ENCODE data around the gene ENTPD7.
A peak's percentile ranks its signal among the peaks of the same experiment; 100 is the strongest.

ENTPD7 gene

DNA sequence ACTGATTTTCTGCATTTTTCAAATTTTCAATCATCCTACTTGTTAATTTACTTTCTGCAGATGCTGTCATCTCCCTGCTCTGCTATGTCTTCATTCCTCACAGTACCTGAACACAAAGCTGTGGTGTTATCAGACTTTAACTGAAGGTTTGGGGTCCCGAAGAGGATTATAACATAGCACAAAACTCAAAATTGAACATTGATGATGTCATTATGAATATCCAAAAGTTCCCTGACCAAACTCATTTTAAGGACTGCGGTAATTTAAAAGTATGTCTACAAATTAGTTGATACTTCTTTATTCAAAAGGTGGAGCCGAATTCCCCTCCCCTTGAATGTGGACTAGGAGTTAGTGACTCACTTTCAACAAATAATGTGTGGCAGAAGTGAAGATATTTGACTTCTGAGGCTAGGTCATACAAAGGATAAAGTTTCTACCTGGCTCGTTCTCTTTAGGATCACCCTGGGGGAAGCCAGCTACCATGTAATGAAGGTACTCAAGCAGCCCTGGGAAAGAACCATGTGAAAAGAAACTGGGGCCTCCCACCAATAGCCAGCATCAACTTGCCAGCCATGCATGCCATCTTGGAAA is 6.4 kb upstream of the ENTPD7 start:
- DNase-seq = no peak

GRCh38 chr10:99654390-99655175 is 4.7 kb upstream of the ENTPD7 start:
- no peak for DNase-seq

DNA sequence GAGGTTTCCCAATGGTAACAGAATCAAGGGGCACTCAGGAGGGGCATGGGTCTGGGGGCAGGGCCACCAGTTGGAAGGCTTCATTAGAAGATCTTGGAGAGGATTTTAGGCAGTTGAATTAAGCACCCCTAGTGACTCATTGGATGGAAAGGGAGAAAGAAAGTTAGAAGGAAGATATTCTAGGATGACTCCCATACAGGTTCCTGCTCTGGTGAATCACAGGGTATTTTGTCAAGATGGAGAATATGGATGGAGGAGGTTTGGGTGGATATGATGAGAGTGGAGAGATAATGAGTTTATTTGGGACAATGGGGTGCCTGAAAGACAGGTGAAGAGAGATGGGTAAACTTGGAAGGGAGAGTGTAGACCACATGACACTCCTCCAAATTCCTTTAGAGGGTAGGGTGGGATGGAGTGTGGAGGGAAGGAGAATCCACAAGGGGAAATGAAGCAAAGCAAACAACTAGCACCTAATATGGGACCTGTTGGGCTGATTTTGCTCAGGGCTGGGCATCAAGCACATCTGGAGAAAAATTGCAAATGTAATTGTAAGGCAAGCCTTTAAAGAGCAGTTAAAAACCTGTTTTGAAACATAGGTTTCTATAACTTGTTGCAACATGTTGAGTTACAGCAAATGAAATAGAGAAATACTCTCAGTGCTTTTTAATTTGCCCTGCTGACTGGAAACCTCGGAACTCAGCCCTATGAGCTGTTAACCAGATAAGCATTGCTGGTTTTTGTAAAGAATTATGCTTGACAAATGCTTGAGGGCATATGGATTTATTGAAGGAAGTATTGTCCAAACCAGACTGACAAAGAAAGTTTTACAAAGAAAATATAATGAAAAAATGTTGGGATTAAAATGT is 2.9 kb upstream of the ENTPD7 start:
- DNase-seq = peak; percentile 53

GRCh38 chr10:99658622-99659030 is 683 bp upstream of the ENTPD7 start:
- DNase-seq = no peak

DNA sequence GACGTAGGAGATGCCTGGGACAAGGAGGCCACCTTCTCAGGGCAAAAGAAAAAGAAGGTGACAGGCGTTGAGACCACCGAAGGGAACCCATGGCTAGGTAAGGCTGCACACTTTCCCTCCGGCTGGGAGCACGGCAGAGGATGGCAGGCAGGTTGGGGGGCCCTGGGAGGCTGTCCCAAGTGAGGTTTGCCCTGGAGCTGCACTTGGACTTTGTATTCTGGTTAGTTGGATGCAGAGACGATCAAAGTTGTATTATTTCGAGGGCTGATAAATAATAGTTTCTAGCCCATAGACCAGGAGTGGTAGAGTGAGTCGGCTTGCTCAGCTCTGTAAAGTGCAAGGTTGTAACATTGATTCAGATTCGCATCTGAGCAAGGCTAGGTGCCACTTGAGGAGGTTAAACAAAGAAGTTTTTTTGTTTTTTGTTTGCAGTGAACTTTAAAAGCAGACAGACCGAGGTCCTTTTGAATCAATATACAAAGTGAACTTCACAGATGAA is 608 bp downstream of the ENTPD7 start:
- no peak for DNase-seq

GRCh38 chr10:99660662-99661376 is 1.5 kb downstream of the ENTPD7 start:
- DNase-seq = no peak

DNA sequence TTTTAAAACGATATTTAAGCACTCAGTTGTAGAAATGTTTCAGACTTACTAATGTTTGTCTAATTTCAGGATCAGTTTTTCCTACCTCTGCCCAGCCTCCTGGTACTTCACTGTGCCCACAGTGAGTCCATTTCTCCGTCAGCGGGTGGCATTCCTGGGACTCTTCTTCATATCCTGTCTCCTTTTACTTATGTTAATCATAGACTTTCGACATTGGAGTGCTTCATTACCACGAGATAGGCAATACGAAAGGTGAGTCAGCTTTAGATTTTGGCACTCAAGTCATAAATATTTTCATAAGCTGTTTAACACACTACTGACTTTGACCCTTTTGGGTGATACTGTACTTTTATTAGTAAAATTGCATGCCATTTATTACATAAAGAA is 2.1 kb downstream of the ENTPD7 start:
- no peak for DNase-seq

- no peak for DNase-seq
Observed at GRCh38 chr10:99665304-99665703, 6.0 kb downstream of the ENTPD7 start.

- DNase-seq = no peak
Observed at GRCh38 chr10:99667108-99667751, 7.9 kb downstream of the ENTPD7 start.

DNA sequence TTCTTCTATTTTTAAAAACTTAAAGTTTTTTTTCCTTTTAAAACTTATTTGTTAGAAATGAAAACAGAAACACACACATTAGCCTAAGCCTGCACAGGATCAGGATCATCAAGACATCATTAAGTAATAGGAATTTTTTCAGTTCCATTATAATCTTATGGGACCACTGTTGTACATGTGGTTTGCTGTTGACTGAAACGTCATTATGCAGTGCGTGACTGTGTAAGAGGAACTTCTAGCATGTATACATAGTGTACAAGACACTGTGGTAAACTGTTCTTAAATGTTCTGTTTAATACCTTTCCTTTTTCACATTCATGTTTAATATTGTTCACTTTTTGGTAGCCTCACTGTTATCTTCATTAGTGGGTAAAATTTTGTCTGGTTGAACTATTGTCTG is 12.1 kb downstream of the ENTPD7 start:
- DNase-seq = no peak

GRCh38 chr10:99672884-99673283 is 13.6 kb downstream of the ENTPD7 start:
- no peak for DNase-seq

GRCh38 chr10:99673492-99673891 is 14.2 kb downstream of the ENTPD7 start:
- no peak for DNase-seq

DNA sequence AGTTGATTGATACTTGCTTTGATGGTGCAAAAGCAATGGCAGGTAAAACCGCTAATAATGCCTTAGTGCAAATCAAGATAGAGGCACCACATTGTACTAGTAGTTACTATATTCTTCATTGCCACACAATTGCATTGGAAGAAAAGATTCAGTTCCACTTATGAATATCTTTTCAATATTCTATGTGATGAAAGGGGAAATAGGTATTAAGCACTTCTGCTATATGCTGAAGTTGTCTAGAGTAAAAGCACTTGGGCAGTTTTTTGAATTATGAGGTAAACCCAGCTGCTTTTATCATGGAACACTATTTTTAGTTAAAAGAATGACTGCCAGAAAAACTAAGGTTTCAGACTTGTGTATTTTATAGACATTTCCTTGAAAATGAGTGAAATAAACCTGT is 15.5 kb downstream of the ENTPD7 start:
- no peak for DNase-seq

DNA sequence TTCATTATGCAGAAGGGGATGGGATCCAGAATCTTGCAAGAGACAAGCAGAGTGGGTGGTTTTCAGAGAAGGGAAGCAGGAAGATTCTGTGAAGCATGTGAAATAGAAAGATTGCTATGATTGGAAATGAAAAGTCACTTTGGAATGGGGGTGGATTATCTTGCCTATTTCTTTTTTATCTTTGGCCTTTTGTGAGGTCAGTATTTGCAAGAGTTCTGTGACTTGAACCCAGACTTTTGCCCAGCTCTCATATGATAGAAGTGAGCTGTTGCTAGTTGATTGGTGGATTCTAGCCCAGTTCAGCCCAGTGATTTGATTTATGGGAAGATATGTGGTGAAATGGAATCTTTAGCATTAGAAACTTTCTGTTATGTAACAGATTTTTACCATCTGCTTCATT is 17.1 kb downstream of the ENTPD7 start:
- no peak for DNase-seq

GRCh38 chr10:99676895-99677294 is 17.6 kb downstream of the ENTPD7 start:
- DNase-seq = no peak

DNA sequence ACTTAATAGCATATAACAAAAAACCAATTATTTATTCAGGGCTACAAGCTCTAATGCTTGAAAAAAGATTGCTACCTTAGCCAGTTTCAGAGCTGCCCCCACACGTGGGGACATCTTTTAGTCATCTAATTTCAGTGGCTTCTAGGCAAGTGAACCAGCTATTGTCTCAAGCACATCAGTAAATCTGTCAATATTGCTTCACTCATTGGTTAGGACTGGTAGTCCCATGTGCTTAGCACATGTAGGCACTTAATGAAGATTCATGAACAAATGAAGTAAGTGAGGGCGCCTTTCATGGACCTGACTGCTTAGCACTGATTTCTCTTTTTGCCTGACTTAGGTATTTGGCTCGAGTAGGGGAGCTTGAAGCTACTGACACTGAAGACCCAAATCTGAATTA is 19.6 kb downstream of the ENTPD7 start:
- no peak for DNase-seq

DNA sequence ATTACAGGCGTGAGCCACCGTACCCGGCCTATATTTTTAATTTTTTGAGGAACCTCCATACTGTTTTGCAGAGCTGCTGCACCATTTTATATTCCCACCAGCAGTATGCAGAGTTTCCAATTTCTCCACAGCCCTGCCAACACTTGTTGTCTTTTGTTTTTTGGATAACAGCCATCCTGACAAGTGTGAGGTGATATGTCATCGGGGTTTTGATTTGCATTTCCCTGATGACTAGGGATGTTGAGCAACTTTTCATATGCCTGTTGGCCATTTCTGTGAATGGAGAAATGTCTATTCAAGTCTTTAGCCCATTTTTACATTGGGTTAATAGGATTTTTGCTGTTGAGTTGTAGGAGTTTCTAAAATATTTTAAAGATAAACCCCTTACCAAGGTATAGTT is 22.2 kb downstream of the ENTPD7 start:
- DNase-seq = no peak

DNA sequence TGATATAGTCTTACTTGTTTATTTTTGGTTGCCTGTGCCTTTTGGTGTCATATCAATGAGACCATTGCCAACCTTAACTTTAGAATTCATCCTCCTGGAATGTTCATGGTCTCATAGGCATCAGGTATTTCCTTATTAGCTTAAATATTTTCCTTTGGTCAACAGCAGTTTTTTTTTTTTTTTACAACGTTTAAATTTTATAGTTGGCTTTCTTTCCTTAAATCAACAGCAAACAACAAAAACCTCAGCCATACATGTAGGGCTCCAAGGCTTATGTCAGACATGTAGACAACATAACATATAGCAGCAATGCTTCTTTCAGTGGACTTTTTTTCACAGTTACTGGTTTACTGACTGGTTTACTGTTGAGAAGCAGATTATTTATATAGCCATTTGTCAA is 22.7 kb downstream of the ENTPD7 start:
- DNase-seq = no peak

DNA sequence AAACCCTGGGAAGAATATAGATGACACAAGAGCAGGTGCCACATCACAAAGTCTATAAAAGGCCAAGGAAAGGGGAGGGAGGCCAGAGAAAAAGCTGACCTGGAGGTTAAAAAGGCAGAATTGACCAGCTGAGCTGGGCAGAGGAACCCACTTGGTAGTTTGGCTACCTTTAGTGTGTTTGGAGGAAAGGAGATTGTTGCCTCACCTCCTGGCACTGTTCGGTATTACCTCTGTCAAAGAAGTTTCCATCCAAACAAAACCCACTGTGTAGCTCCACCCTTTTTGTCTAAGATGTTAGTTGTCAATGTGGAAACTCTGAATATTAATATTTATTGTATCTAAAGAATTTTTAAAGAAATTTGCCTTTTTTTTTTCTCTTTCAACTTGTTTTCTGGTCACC is 23.4 kb downstream of the ENTPD7 start:
- DNase-seq = no peak

DNA sequence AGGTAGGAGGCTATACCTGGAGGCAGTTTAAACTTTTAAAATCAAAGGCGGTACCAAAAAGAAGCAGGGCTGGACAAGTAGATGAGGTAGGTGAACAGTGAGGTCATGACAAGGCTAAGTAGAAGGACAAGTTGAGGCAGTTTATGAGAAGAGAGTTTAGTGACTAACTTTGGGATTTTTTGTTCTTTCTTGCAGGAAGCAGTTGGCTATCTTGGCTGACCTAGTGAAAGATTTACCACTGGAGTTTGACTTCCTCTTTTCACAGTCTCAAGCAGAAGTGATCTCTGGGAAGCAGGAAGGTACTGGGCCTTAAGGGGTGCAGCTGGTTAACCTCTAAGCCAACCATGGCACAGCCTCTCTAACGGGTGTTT is 26.3 kb downstream of the ENTPD7 start:
- peak; percentile 86 for DNase-seq

DNA sequence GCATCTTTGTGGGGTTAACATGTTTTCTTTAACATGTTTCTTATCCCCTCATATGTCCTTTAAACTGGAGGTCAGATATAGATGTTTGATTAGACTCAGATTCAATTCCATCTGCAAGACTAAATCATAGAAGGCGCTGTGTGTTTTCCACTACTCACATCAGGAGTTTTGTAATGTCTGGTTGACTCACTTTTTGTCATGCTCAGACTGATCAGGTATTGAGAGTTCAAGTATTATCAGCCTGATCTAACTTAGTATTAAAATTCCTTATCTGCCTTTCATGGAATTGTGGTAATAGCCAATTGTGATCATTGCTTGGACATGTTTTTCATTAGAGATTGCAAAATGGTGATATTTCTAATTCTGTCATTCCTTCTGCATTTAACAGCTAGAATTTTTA is 30.2 kb downstream of the ENTPD7 start:
- DNase-seq = no peak

GRCh38 chr10:99693933-99694583 is 34.7 kb downstream of the ENTPD7 start:
- DNase-seq = no peak
